Gastrocnemius medialis (tissue), 4 donors: ENCODE results near the gene MAML3. TPM values are rescaled to one million over a fixed set of nuclear protein-coding genes. Genes with fewer than 3 reads are reported as not detected.

ENCODE experiments used
- ATAC-seq, 2 donors: fragments of 150-250 bp; one replicate each; pipeline ENCODE4 v1.9.1; 2016
- DNase-seq, 2 donors: peaks; one replicate each; pipeline ENCODE4 v3.0.0-alpha.2; 2019
- H3K27ac ChIP-seq, 4 donors: fragments of 200-600 bp; sonication (generic); 1 replicate in 1 of 4; 2 replicates in 3 of 4; pipeline ENCODE4 v1.5.1; 2016 to 2018; ENCODE audit warnings: mild to moderate bottlenecking in 2 of 4, moderate library complexity in 1 of 4
- H3K27me3 ChIP-seq, 3 donors: fragments of 200-600 bp; sonication (generic) in 2 of 3; 1 replicate in 1 of 3; 2 replicates in 2 of 3; pipeline versions ENCODE4 v1.5.1 to v1.6.0; 2016 to 2019; ENCODE audit warnings: mild to moderate bottlenecking in 1 of 3, moderate library complexity in 1 of 3
- H3K36me3 ChIP-seq, 2 donors: fragments of 200-600 bp; sonication (generic) in 1 of 2; one replicate each; pipeline ENCODE4 v1.5.1; 2017 to 2018
- H3K4me1 ChIP-seq, 2 donors: fragments of 200-600 bp; sonication (generic) in 1 of 2; one replicate each; pipeline ENCODE4 v1.5.1; 2016 to 2017; ENCODE audit warnings: mild to moderate bottlenecking in 2 of 2
- H3K4me3 ChIP-seq, 4 donors: fragments of 200-600 bp; sonication (generic) in 3 of 4; 1 replicate in 1 of 4; 2 replicates in 3 of 4; pipeline ENCODE4 v1.5.1; 2016 to 2019; ENCODE audit warnings: mild to moderate bottlenecking in 2 of 4
- H3K9me3 ChIP-seq, 3 donors: fragments of 200-600 bp; sonication (generic) in 2 of 3; 1 replicate in 1 of 3; 2 replicates in 2 of 3; pipeline ENCODE4 v1.5.1; 2016 to 2019
- POLR2A ChIP-seq, 2 donors: fragments of 450-650 bp; IDR thresholded peaks; one replicate each; pipeline ENCODE4 v1.6.1; 2017; ENCODE audit warnings: antibody characterized with exemption in 2 of 2, mild to moderate bottlenecking in 2 of 2, moderate library complexity in 2 of 2
- in situ Hi-C, 4 donors: fragments of 200-750 bp; cut with MboI; loops; one replicate each; pipeline versions ENCODE4 v1.15.0 to v1.8.0; 2017; ENCODE audit warnings: low sequenced_read_pairs in 4 of 4
- intact Hi-C: fragments of 100-400 bp; cut with DNase I; formaldehyde crosslinking; loops from one replicate; pipeline ENCODE4 v1.15.1; 2023; ENCODE audit warnings: low total_unique reads
- total RNA-seq, 4 donors: library from RNA; depleted of rRNA; stranded (reverse); fragments of >200 nt; gene quantifications; one replicate each; pipeline versions ENCODE4 v1.1.0 to v1.2.3, GENCODE V29; 2016
- TF ChIP-seq, protein P1 (sequence below), 5 experiments: fragments of 450-650 bp in 3 of 5; fragments of 200-600 bp in 2 of 5; sonication (generic) in 2 of 5; IDR thresholded peaks in 4 of 5; conservative IDR thresholded peaks in 1 of 5; 1 replicate in 4 of 5; 2 replicates in 1 of 5; pipeline ENCODE4 v1.5.1; 2016 to 2019; ENCODE audit warnings: antibody characterized with exemption in 5 of 5, mild to moderate bottlenecking in 3 of 5, moderate library complexity in 3 of 5

The MAML3 gene
- total RNA-seq, 4 donors from 2014 or later: 0.98 to 1.5 (median 1.4) TPM

DNA sequence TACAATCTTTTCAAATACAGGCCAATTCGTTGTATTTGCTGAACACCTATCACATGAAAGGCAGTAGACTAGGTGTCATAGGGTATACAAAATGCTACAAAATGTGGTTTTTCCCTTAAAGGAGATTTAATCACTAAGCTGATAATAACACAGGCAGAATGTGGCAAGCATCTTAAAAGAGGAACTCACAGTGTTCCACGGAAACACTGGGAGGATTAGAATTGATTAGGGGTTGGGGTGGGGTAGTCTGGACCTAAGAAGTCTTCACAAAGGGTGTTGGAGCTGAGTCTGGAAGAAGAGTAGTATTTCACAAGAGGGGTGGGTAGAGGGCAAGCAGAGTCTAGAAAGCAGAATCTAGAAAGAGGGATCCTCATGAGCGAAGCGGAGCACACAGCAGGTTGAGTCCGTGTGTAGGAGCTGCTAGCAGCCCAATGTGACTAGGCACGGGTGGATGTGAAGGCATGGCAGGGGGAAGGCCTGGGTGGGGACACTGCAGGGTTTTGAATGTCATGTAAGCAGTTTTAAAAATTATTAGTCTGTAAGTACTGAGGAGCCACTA, 364.8 kb downstream of the MAML3 start:
- H3K27ac ChIP-seq: no peak overlapping the region
- DNase-seq: no peak
- no peak for ATAC-seq
- in situ Hi-C loops: no loop called here
- H3K4me1 ChIP-seq: peaks cover 0 to 5% of the 10 kb centered on the region in 2 donors
- no peak overlapping the region for H3K4me3 ChIP-seq
- TF ChIP-seq, protein P1, sequence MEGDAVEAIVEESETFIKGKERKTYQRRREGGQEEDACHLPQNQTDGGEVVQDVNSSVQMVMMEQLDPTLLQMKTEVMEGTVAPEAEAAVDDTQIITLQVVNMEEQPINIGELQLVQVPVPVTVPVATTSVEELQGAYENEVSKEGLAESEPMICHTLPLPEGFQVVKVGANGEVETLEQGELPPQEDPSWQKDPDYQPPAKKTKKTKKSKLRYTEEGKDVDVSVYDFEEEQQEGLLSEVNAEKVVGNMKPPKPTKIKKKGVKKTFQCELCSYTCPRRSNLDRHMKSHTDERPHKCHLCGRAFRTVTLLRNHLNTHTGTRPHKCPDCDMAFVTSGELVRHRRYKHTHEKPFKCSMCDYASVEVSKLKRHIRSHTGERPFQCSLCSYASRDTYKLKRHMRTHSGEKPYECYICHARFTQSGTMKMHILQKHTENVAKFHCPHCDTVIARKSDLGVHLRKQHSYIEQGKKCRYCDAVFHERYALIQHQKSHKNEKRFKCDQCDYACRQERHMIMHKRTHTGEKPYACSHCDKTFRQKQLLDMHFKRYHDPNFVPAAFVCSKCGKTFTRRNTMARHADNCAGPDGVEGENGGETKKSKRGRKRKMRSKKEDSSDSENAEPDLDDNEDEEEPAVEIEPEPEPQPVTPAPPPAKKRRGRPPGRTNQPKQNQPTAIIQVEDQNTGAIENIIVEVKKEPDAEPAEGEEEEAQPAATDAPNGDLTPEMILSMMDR (IDR thresholded peaks at IDR 0.05 in 4 of 5, conservative IDR thresholded peaks at IDR 0.05 in 1 of 5): no peak
- no peak for TF ChIP-seq POLR2A (IDR thresholded peaks at IDR 0.05)
- H3K9me3 ChIP-seq: no peaks in the 10 kb centered on the region
- no peaks in the 10 kb centered on the region for H3K36me3 ChIP-seq
- intact Hi-C loops: no loop called here
- H3K27me3 ChIP-seq: no peaks in the 10 kb centered on the region

DNA sequence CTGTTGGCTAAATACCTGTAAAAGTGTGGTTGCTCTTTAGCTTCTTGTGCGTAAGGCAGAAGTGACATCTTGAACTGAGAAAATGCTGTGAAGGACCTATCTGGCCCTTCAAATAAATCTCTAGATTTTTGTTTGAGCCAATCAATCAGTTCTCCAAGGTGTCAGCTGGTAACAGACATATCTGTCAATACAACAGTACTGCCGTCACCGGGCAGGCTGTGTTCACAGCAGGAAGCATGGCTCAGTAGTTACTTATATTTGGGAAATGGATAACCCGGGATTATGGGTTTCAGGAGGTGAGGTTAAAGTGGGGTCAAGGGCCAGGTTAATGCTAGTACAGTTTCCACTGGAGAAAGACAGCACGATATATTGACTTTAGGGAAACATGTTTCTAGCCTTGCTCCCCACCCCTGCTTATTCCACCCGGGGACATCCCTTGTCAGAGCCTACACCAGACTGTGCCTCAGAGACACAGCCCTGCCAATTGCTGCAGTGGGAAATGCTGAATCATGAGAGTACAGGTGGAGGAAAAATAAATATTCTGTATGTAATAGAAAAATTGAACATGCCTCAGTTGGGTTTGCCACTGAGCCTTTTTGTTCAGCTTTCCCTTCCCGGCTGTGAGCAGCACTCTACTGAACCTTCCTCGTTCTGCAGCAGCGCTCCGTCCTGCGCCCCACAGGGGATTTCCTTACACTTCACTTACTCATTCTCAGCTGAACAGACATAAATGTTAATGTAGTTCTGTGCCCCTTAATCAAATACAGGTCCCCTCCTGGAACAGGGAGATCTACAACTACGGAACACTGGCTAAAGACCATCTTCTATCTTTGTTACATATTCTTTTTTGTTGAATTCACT, 367.3 kb downstream of the MAML3 start:
- H3K9me3 ChIP-seq: no peaks in the 10 kb centered on the region
- no peaks in the 10 kb centered on the region for H3K27me3 ChIP-seq
- no peaks in the 10 kb centered on the region for H3K36me3 ChIP-seq
- DNase-seq (no peak), ATAC-seq (no peak)
- H3K4me3 ChIP-seq: no peak overlapping the region
- H3K4me1 ChIP-seq: peaks cover 0 to 3% of the 10 kb centered on the region in 2 donors
- in situ Hi-C loops (no loop called here), intact Hi-C loops (no loop called here)
- no peak for TF ChIP-seq POLR2A (IDR thresholded peaks at IDR 0.05)
- TF ChIP-seq, protein P1 (IDR thresholded peaks at IDR 0.05 in 4 of 5, conservative IDR thresholded peaks at IDR 0.05 in 1 of 5): no peak
- no peak overlapping the region for H3K27ac ChIP-seq

DNA sequence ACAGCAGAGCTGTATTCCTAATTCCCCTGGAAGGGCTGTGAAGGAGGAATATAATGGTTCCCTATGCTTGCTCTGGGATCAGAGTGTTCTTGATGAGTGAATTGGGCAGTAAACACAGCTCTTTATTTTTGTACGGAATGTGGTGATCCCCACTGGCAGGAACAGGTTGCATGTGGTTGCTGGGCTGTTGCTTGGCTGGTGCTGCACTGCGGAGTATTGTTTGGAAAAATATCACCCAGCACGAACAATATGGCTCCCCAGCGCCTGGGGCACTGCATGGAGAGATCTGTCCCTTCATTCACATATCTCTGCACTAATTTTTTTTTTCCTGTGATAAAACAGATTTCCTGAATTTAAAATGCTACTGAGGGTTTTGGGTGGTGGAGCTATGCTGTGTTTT, 368.6 kb downstream of the MAML3 start:
- H3K27ac ChIP-seq: no peak overlapping the region
- no peaks in the 10 kb centered on the region for H3K9me3 ChIP-seq
- no peak for TF ChIP-seq POLR2A (IDR thresholded peaks at IDR 0.05)
- TF ChIP-seq, protein P1 (IDR thresholded peaks at IDR 0.05 in 4 of 5, conservative IDR thresholded peaks at IDR 0.05 in 1 of 5): no peak
- intact Hi-C loops: no loop called here
- no peak overlapping the region for H3K4me3 ChIP-seq
- ATAC-seq (no peak), DNase-seq (no peak)
- H3K4me1 ChIP-seq: no peaks in the 10 kb centered on the region
- no peaks in the 10 kb centered on the region for H3K27me3 ChIP-seq
- H3K36me3 ChIP-seq: no peaks in the 10 kb centered on the region
- in situ Hi-C loops: no loop called here

DNA sequence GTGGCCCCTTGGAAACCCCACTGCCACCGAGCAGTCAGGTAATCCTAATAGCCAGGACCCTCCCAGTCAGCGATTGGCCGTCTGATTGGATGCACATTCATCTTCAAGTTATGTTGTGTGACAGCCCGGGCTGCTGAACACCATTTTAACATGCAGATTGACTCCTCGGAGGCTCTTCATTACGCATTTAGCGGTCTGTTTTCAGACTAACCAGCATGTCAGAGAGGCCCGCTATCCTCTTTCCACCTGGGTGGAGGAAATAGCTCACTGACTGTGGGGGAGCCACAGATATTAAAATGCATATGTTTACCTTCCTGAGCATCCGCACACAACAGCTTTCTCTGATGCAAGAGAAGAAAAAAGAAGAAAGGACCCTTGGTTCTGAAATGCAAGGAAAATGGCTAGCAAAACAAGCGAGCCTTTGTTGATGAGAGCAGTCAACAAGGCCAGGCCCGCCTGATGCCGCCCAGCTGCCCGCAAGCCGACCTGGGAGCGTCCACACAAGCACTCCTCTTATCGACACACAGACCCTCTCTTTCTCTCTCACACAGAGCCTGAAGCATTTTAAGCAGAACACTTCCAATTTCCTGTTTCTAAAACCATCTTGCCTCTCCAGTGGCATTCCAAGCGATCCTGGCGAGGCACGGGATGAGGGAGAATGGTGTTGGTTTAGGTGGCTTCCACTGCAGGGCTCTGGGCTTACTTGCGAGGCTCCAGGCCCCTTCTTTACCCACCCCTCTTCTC, 370.1 kb downstream of the MAML3 start:
- H3K4me3 ChIP-seq: no peak overlapping the region
- H3K27ac ChIP-seq: no peak overlapping the region
- no peak for TF ChIP-seq POLR2A (IDR thresholded peaks at IDR 0.05)
- TF ChIP-seq, protein P1 (IDR thresholded peaks at IDR 0.05 in 4 of 5, conservative IDR thresholded peaks at IDR 0.05 in 1 of 5): no peak
- H3K36me3 ChIP-seq: no peaks in the 10 kb centered on the region
- H3K4me1 ChIP-seq: no peaks in the 10 kb centered on the region
- no peaks in the 10 kb centered on the region for H3K9me3 ChIP-seq
- in situ Hi-C loops: no loop called here
- no peak for DNase-seq
- no peaks in the 10 kb centered on the region for H3K27me3 ChIP-seq
- ATAC-seq: no peak
- intact Hi-C loops: no loop called here
